Breast epithelium (tissue), 3 donors: ENCODE measurements around the gene HEPN1.

ENCODE experiments used
- CTCF ChIP-seq, 3 donors: fragments of 450-650 bp; IDR thresholded peaks; one replicate each; pipeline ENCODE4 v1.5.1; 2016 to 2017; ENCODE audit warnings: antibody characterized with exemption in 3 of 3, mild to moderate bottlenecking in 3 of 3, moderate library complexity in 3 of 3
- POLR2A ChIP-seq: fragments of 450-650 bp; IDR thresholded peaks from one replicate; pipeline ENCODE4 v1.6.1; 2016; ENCODE audit warnings: antibody characterized with exemption, mild to moderate bottlenecking, moderate library complexity

- TF ChIP-seq POLR2A = no peak
- TF ChIP-seq CTCF (IDR thresholded peaks at IDR 0.05) = no peak
Observed at GRCh38 chr11:124892750-124893454, 26.1 kb upstream of the HEPN1 start.
